ENCODE results near the gene DAAM1.

- TF ChIP-seq CTCF (conservative IDR thresholded peaks at IDR 0.05; ENCODE audit: low read length) (no peak), EZH2phosphoT487 (IDR thresholded peaks at IDR 0.05; ENCODE audit: borderline replicate concordance, low read depth, low read length) (no peak)
Measured at GRCh38 chr14:59265808-59266207, 77.3 kb downstream of the DAAM1 start.

All from OCI-LY7 (cell line).